K562 (cell line): ENCODE data around the gene LAMTOR4. TPM values are rescaled to one million over a fixed set of nuclear protein-coding genes. Genes with fewer than 3 reads are reported as not detected.
A peak's percentile ranks its signal among the peaks of the same experiment; 100 is the strongest.

Source experiments
- ATF7 ChIP-seq: fragments of 450-650 bp; IDR thresholded peaks from 2 replicates; pipeline ENCODE4 v1.7.1; 2014; ENCODE audit warnings: mild to moderate bottlenecking, moderate library complexity
- BACH1 ChIP-seq: fragments of 200-800 bp; sonication (Bioruptor generic); IDR thresholded peaks from 2 replicates; pipeline ENCODE4 v1.6.1; 2016; ENCODE audit warnings: missing genetic modification characterization, missing compliant biosample characterization
- CEBPG ChIP-seq, 3 experiments: fragments of 200-800 bp in 1 of 3; sonication (Bioruptor generic) in 1 of 3; sonication (generic) in 1 of 3; formaldehyde crosslinking in 1 of 3; IDR thresholded peaks in 2 of 3; conservative IDR thresholded peaks in 1 of 3; 2 replicates each; pipeline versions ENCODE4 v1.6.1 to v1.8.0; 2016 to 2022; ENCODE audit warnings: missing compliant biosample characterization in 2 of 3, missing genetic modification characterization in 2 of 3, mild to moderate bottlenecking in 1 of 3, missing genetic modification reagents in 1 of 3
- COPS2 ChIP-seq: fragments of 450-650 bp; conservative IDR thresholded peaks from 2 replicates; pipeline ENCODE4 v1.6.1; 2016; ENCODE audit warnings: mild to moderate bottlenecking, moderate library complexity
- CREM ChIP-seq: IDR thresholded peaks from 2 replicates; pipeline ENCODE4 v1.6.1; 2014; ENCODE audit warnings: antibody characterized with exemption, low read depth
- DPF2 ChIP-seq: fragments of 450-650 bp; IDR thresholded peaks from 2 replicates; pipeline ENCODE4 v1.6.1; 2016
- FOXA1 ChIP-seq: fragments of 450-650 bp; IDR thresholded peaks from 2 replicates; pipeline ENCODE4 v1.6.1; 2016; ENCODE audit warnings: mild to moderate bottlenecking, borderline replicate concordance
- KDM5B ChIP-seq: fragments of 200-600 bp; sonication (generic); IDR thresholded peaks from 2 replicates; pipeline ENCODE4 v1.6.1; 2012; ENCODE audit warnings: low read depth, mild to moderate bottlenecking, moderate library complexity, low read length, control low read depth, inconsistent platforms; ENCODE audit not compliant: insufficient replicate concordance
- NFXL1 ChIP-seq: fragments of 450-650 bp; formaldehyde crosslinking; IDR thresholded peaks from 2 replicates; pipeline ENCODE4 v1.4.0; 2021; ENCODE audit warnings: mild to moderate bottlenecking
- SMAD1 ChIP-seq: fragments of 150-350 bp; IDR thresholded peaks from 2 replicates; pipeline ENCODE4 v1.6.1; 2014; ENCODE audit warnings: low read length, low read depth; ENCODE audit not compliant: partially characterized antibody
- SUPT5H ChIP-seq: fragments of 450-650 bp; IDR thresholded peaks from 2 replicates; pipeline ENCODE4 v1.6.1; 2016
- ZEB2 ChIP-seq: fragments of 450-650 bp; IDR thresholded peaks from 2 replicates; pipeline ENCODE4 v1.6.1; 2016
- polyA plus RNA-seq, 8 experiments: library from polyadenylated mRNA; depleted of rRNA in 4 of 8; stranded (reverse) in 5 of 8; unstranded in 3 of 8; fragments of >200 nt; fragmentation: Nextera tagmentation in 2 of 8; fragmentation: Illumina TruSeq in 1 of 8; extraction: Ambion mirVana in 2 of 8; extraction: Trizol in 1 of 8; gene quantifications; 2 replicates each; pipeline versions ENCODE4 v1.2.1 to v1.2.3, GENCODE V29; 2011 to 2014; ENCODE audit warnings: inconsistent platforms in 1 of 8, missing spikeins in 1 of 8
- total RNA-seq, 7 experiments: library from RNA; depleted of rRNA in 6 of 7; stranded (reverse); fragments of >200 nt in 6 of 7; fragmentation: Illumina TruSeq in 2 of 7; extraction: Trizol in 2 of 7; gene quantifications; 2 replicates each; pipeline versions ENCODE4 v1.2.1 to v1.2.3, GENCODE V29; 2011 to 2021; ENCODE audit warnings: low replicate concordance in 1 of 7
- TF ChIP-seq, protein P1 (sequence below): fragments of 450-650 bp; formaldehyde crosslinking; IDR thresholded peaks from 2 replicates; pipeline ENCODE4 v1.4.0; 2020; ENCODE audit warnings: mild to moderate bottlenecking, moderate library complexity
- TF ChIP-seq, protein P2 (sequence below): sonication (generic); formaldehyde crosslinking; IDR thresholded peaks from 2 replicates; pipeline ENCODE4 v1.8.0; 2022; ENCODE audit warnings: missing genetic modification reagents, mild to moderate bottlenecking, borderline replicate concordance
- TF ChIP-seq, protein P3 (sequence below): sonication (generic); formaldehyde crosslinking; IDR thresholded peaks from 2 replicates; pipeline ENCODE4 v1.8.0; 2022; ENCODE audit warnings: missing genetic modification reagents, mild to moderate bottlenecking, moderate library complexity, borderline replicate concordance
- TF ChIP-seq, protein P4 (sequence below): conservative IDR thresholded peaks from 2 replicates; pipeline ENCODE4 v1.6.1; 2011; ENCODE audit warnings: low read depth, mild to moderate bottlenecking, low read length; ENCODE audit not compliant: control insufficient read depth
- TF ChIP-seq, protein P5 (sequence below): fragments of 450-650 bp; conservative IDR thresholded peaks from 2 replicates; pipeline ENCODE4 v1.6.1; 2016; ENCODE audit warnings: missing genetic modification characterization, low read depth, mild to moderate bottlenecking, missing compliant biosample characterization, moderate library complexity
- TF ChIP-seq, protein P6 (sequence below), 2 experiments: IDR thresholded peaks; 2 replicates each; pipeline ENCODE4 v1.6.1; 2011; ENCODE audit warnings: borderline replicate concordance in 1 of 2, control low read depth in 1 of 2, low read depth in 1 of 2, low read length in 1 of 2, mild to moderate bottlenecking in 1 of 2, mixed read lengths in 1 of 2, moderate library complexity in 1 of 2; ENCODE audit not compliant: insufficient read depth in 1 of 2, insufficient read length in 1 of 2, poor library complexity in 1 of 2, severe bottlenecking in 1 of 2; ENCODE audit errors: extremely low read depth in 1 of 2

LAMTOR4 gene
- total and polyA plus RNA-seq, 9 of the 15 experiments (the other 6 are each of a cell fraction or from before 2014, with no cell fraction given) = 79.6 to 314 (median 195) TPM

DNA sequence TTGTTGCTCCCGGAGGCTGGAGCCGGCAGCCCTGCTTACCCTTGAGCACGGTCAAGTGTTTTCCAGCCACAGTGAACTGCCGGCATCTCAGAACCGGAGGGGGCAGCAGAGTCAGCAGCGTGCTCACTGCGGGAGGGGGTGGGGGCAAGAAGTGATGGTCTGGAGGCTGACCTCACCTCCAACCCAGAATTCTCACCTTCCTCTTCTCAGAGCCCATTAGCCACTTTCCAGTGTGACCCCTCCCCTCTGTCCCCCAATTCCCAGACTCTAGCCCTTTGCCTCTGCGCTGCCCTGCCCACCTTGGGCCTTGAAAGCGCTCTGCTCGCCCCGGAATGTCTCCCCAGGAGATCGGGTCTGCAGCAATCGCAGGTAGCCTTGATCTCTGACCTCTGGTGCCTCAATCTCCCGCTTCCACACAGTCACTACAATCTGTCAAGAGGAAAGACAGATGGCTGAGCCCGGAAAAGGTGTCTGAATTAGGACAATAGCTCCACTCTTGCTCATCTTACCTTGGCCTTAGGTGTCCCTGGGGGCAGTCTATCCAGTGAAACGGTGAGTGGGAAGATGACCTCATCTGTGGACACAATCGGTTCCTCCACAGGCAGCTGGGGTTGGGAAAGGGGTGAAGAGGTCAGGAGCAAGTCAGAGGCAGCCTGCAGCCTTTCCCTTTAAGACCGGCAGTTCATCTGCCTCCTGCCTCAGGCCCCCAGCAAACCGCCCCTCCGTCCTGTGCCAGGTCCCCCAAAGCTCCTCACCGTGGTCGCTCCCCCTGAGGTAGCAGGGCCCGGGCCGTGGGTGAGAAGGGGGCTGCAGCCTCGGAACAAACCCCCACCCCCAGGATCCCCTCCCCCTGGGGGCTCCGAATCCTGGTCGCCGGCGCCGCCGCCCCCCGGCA is 8.9 kb downstream of the LAMTOR4 start (continued):
- TF ChIP-seq, protein P1, sequence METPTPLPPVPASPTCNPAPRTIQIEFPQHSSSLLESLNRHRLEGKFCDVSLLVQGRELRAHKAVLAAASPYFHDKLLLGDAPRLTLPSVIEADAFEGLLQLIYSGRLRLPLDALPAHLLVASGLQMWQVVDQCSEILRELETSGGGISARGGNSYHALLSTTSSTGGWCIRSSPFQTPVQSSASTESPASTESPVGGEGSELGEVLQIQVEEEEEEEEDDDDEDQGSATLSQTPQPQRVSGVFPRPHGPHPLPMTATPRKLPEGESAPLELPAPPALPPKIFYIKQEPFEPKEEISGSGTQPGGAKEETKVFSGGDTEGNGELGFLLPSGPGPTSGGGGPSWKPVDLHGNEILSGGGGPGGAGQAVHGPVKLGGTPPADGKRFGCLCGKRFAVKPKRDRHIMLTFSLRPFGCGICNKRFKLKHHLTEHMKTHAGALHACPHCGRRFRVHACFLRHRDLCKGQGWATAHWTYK (CRISPR knock-in tag) = no peak
- TF ChIP-seq, protein P2, sequence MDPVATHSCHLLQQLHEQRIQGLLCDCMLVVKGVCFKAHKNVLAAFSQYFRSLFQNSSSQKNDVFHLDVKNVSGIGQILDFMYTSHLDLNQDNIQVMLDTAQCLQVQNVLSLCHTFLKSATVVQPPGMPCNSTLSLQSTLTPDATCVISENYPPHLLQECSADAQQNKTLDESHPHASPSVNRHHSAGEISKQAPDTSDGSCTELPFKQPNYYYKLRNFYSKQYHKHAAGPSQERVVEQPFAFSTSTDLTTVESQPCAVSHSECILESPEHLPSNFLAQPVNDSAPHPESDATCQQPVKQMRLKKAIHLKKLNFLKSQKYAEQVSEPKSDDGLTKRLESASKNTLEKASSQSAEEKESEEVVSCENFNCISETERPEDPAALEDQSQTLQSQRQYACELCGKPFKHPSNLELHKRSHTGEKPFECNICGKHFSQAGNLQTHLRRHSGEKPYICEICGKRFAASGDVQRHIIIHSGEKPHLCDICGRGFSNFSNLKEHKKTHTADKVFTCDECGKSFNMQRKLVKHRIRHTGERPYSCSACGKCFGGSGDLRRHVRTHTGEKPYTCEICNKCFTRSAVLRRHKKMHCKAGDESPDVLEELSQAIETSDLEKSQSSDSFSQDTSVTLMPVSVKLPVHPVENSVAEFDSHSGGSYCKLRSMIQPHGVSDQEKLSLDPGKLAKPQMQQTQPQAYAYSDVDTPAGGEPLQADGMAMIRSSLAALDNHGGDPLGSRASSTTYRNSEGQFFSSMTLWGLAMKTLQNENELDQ (CRISPR knock-in tag) = no peak
- TF ChIP-seq, protein P3, sequence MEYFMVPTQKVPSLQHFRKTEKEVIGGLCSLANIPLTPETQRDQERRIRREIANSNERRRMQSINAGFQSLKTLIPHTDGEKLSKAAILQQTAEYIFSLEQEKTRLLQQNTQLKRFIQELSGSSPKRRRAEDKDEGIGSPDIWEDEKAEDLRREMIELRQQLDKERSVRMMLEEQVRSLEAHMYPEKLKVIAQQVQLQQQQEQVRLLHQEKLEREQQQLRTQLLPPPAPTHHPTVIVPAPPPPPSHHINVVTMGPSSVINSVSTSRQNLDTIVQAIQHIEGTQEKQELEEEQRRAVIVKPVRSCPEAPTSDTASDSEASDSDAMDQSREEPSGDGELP (CRISPR knock-in tag) = peak; percentile 52
- peak; percentile 59 for TF ChIP-seq SUPT5H
- TF ChIP-seq, protein P4, sequence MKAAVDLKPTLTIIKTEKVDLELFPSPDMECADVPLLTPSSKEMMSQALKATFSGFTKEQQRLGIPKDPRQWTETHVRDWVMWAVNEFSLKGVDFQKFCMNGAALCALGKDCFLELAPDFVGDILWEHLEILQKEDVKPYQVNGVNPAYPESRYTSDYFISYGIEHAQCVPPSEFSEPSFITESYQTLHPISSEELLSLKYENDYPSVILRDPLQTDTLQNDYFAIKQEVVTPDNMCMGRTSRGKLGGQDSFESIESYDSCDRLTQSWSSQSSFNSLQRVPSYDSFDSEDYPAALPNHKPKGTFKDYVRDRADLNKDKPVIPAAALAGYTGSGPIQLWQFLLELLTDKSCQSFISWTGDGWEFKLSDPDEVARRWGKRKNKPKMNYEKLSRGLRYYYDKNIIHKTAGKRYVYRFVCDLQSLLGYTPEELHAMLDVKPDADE = peak; percentile 41
- TF ChIP-seq KDM5B = peak; percentile 46
- no peak for TF ChIP-seq CEBPG (CRISPR knock-in tag; IDR thresholded peaks at IDR 0.05)
- no peak for TF ChIP-seq CEBPG (tag; conservative IDR thresholded peaks at IDR 0.05 in 1 of 2, IDR thresholded peaks at IDR 0.05 in 1 of 2)
- TF ChIP-seq, protein P5, sequence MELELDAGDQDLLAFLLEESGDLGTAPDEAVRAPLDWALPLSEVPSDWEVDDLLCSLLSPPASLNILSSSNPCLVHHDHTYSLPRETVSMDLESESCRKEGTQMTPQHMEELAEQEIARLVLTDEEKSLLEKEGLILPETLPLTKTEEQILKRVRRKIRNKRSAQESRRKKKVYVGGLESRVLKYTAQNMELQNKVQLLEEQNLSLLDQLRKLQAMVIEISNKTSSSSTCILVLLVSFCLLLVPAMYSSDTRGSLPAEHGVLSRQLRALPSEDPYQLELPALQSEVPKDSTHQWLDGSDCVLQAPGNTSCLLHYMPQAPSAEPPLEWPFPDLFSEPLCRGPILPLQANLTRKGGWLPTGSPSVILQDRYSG (tag) = no peak
- no peak for TF ChIP-seq BACH1 (tag)
- no peak for TF ChIP-seq FOXA1
- TF ChIP-seq, protein P6, sequence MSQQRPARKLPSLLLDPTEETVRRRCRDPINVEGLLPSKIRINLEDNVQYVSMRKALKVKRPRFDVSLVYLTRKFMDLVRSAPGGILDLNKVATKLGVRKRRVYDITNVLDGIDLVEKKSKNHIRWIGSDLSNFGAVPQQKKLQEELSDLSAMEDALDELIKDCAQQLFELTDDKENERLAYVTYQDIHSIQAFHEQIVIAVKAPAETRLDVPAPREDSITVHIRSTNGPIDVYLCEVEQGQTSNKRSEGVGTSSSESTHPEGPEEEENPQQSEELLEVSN (IDR thresholded peaks at IDR 0.05; ENCODE audit: borderline replicate concordance in 1 of 2, extremely low read depth in 1 of 2, insufficient read depth in 1 of 2, insufficient read length in 1 of 2, low read depth in 1 of 2, low read length in 1 of 2, poor library complexity in 1 of 2, severe bottlenecking in 1 of 2) = peak in 1 of 2 experiments; percentile 58
- peak; percentile 96 for TF ChIP-seq ATF7
- TF ChIP-seq COPS2 = no peak
- TF ChIP-seq DPF2 = peak; percentile 88
- TF ChIP-seq SMAD1 = no peak
- TF ChIP-seq CREM = peak; percentile 47
- no peak for TF ChIP-seq NFXL1 (CRISPR knock-in tag)
- peak; percentile 95 for TF ChIP-seq ZEB2
